ENCODE data around the gene ZNF473.
"Not testable (repeated sequence)": the region's sequence is repeated elsewhere in the genome, so short reads cannot be mapped to it uniquely, and the experiment has no call there.

The ZNF473 gene

GRCh38 chr19:50047671-50048070 lies 21.9 kb downstream of the ZNF473 start:
- DNase-seq (ENCODE audit: extremely low read depth in 1 of 2, low read depth in 1 of 2): no peak

DNA sequence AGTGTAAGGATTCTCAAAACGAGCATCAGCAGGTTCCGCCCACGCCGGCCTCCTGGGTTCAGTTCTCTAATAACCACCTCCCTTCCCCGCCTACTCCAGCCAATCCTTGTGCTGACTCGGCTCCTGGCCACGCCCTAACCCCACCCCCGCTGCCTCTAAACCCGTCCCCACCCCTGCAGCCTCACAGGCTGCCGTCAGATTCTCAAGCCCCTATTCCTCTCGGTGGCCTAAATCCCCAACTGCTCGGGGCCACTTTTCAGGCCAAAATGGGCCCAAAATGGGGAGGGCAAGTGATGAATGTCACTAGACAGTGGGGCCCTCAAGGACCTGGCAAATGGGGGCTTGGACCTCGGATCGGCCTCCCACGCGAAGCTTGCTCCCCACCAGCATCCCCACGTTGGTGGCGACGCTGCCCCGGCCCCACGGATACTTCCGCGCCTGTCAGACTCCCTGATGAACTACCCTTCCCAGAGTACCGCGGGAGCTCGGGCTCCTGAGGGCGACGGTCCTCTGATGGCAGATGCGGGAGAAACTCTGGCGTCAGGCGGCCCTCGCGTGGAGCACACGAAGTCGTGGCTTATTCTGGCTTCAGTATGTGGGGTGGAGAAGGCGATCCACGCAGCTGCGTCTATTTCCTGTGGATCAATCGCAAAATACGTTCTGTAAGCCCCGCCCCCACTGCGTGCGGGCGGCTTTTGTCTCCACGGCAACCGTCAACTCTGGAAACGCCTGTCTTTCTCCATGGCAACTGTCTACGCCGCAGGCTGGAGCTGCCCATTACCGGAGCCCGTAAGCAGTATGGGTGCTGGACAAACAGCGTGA lies 24.8 kb downstream of the ZNF473 start:
- peak; percentile 60 to 73 for DNase-seq (ENCODE audit: extremely low read depth in 1 of 2, low read depth in 1 of 2)

DNA sequence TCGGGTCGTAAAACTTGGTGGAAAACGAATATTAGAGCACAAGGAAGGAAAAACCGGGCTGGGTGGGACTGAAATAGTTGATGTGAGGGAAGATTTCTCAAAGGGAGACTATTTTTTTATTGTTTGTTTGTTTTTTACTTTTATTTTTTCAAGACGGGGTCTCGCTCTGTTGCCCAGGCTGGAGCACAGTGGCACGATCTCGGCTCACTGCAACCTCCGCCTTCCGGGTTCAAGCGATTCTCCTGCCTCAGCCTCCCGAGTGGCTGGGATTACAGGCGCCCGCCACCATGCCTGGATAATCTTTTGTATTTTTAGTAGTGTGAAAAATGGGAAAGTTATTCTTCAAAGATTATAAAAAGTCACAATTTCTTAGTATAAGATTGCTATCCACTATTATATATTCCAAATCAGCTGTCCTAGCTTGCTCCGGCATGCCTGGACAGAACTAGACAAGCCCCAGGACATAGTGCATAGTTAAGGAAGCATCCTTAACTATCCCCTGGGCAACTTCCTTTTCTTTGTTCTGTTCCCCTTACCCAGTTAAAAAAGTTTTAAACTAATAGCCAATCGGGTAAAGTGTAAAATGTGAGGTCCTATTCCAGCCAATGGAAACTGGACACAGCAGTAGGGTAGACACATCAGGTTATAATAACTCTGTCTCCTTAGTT lies 25.6 kb downstream of the ZNF473 start:
- not testable (repeated sequence) for DNase-seq (ENCODE audit: extremely low read depth in 1 of 2, low read depth in 1 of 2)

GRCh38 chr19:50051964-50052363 lies 26.2 kb downstream of the ZNF473 start:
- DNase-seq (ENCODE audit: extremely low read depth in 1 of 2, low read depth in 1 of 2): no peak

DNA sequence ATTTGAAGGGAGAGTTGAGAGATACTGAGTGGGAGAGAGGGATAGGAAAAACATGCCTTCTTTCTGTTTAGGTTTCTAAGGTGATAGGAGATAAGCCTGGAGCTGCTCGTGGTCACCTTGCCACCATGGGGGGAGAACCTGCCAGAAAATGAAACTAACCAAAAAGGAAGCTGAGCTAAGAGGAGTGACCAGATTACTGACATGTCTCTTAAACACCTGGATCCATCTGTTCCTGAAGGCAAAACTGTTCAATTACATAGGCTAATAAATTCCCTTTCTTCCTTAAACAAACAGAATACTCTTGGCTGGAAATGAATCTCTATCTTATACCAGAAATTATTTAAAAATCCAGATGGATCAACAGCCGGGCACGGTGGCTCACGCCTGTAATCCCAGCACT lies 27.3 kb downstream of the ZNF473 start:
- DNase-seq (ENCODE audit: extremely low read depth in 1 of 2, low read depth in 1 of 2): no peak

DNA sequence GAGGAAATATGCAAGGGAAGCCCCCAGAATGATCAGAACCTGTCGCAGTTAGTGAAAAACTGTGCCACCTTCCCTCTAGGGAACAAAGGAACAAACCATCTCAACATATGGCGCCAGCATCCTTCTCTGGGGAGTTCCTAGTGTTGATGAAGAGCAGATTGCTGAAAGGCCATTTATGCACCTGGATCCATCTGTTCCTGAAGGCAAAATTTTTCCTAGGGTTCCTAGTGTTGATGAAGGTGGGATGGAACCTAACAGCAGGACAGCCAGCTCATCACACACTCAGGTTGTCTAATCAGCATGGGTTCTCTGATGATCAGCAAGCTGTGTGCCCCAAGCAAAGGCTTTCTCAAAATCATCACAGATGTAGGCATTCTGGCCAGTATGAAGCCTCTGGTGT lies 32.6 kb downstream of the ZNF473 start:
- DNase-seq (ENCODE audit: extremely low read depth in 1 of 2, low read depth in 1 of 2): no peak

DNA sequence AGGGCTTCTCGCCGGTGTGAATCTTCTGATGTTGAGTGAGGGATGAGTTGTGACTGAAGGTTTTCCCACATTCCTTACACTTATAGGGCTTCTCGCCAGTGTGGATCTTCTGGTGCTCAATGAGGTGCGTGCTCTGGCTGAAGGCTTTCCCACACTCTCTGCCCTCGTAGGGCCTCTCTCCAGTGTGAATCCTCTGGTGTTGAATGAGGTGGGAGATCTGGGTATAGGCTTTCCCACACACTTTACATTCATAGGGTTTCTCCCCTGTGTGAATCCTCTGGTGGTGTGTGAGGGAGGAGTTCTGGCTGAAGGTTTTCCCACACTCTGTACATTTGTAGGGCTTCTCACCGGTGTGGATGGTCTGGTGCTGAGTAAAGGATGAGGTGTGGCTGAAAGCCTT lies 33.2 kb downstream of the ZNF473 start:
- DNase-seq (ENCODE audit: extremely low read depth in 1 of 2, low read depth in 1 of 2): no peak

- no peak for DNase-seq (ENCODE audit: extremely low read depth in 1 of 2, low read depth in 1 of 2)
These were observed 34.3 kb downstream of the ZNF473 start for GRCh38 chr19:50060107-50060506.

GRCh38 chr19:50061650-50062049 lies 35.8 kb downstream of the ZNF473 start:
- no peak for DNase-seq (ENCODE audit: extremely low read depth in 1 of 2, low read depth in 1 of 2)

DNA sequence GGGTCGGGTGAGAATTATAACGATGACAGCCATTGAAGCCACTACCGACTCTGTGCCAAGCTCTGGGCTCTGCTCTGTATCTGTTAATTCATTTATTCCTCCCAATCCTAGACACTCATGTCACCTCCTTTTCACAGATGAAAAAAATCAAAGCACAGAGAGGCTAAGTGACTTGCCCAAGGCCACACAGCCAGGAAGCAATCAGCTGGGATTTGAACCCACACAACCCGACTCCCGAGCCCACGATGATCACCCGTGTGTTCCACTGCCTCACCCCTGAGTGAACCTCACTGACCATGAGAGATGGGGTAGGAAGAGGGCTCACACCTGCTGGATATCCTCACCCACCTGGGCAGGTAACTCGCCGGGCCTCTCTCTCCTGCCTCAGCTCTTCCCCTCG lies 40.1 kb downstream of the ZNF473 start:
- no peak for DNase-seq (ENCODE audit: extremely low read depth in 1 of 2, low read depth in 1 of 2)

- no peak for DNase-seq (ENCODE audit: extremely low read depth in 1 of 2, low read depth in 1 of 2)
These were observed 41.8 kb downstream of the ZNF473 start for GRCh38 chr19:50067575-50067974.

GRCh38 chr19:50068382-50068781 lies 42.6 kb downstream of the ZNF473 start:
- not testable (repeated sequence) for DNase-seq (ENCODE audit: extremely low read depth in 1 of 2, low read depth in 1 of 2)

GRCh38 chr19:50075076-50075475 lies 49.3 kb downstream of the ZNF473 start:
- DNase-seq (ENCODE audit: extremely low read depth in 1 of 2, low read depth in 1 of 2): not testable (repeated sequence)

DNA sequence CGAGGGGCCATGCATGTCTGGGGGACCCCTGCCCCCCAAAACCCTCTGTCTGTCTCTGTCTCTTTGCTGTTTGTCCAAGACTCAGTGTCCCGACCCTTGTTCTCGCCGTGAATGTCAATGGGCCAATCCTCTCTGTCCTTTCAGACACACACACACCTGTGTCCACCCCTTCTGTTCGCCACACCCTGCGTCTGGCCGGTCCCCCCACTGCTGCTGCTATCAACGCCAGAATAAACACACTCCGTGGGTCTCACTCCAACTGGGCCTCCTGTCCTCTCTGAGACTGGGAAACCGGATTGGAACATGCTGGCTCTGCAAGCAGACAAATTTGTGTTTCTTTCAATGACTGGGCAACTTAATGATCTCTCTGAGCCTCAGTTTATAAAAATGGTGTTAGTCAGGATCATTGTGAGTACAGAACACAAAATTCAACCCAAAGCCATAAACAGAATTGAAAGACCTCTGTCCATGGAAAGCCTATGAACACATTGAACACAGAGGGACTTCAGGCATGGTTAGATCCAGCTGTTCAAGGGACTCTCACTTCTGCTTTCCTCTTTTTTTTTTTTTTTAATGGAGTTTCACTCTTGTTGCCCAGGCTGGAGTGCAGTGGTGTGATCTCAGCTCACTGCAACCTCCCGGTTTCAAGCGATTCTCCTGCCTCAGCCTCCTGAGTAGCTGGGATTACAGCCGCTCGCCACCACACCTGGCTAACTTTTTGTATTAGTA lies 50.0 kb downstream of the ZNF473 start:
- not testable (repeated sequence) for DNase-seq (ENCODE audit: extremely low read depth in 1 of 2, low read depth in 1 of 2)

- not testable (repeated sequence) for DNase-seq (ENCODE audit: extremely low read depth in 1 of 2, low read depth in 1 of 2)
These were observed 51.0 kb downstream of the ZNF473 start for GRCh38 chr19:50076581-50077355.

DNA sequence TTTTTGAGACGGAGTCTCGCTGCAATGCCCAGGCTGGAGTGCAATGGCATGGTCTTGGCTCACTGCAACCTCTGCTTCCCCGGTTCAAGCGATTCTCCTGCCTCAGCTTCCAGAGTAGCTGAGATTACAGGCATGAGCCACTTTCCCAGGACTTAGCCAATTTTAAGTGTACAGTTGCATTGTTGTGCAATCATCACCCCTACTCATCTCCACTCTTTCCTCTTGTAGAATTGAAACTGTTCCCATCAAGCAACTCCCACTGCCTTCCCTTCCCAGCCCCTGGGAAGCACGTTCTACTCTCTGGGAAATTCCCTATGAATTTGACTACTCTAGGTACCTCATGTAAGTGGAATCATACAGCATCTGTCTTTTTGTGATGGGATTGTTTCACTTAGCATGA lies 53.2 kb downstream of the ZNF473 start:
- DNase-seq (ENCODE audit: extremely low read depth in 1 of 2, low read depth in 1 of 2): not testable (repeated sequence)

GRCh38 chr19:50084440-50084839 lies 58.6 kb downstream of the ZNF473 start:
- not testable (repeated sequence) for DNase-seq (ENCODE audit: extremely low read depth in 1 of 2, low read depth in 1 of 2)

- DNase-seq (ENCODE audit: extremely low read depth in 1 of 2, low read depth in 1 of 2): not testable (repeated sequence)
These were observed 61.3 kb downstream of the ZNF473 start for GRCh38 chr19:50087153-50087552.

DNA sequence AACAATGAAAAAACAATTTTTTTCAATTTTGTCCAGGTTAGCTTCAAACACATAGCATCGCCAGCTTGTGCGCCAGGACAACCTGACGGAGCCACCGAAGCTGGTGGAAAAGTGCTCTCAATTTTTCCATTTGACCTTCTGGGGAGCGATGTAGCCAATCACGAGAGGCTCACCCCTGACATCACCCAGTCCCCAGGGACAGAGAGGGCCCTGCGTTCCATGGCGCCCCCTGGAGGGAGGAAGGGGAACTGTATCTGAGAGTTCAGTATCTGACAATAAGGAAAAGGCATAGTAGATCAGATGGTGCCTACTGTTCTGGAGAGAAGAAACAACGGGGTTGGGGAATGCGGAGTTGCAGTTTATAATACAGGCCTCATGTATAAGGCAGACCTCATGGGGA lies 64.9 kb downstream of the ZNF473 start:
- not testable (repeated sequence) for DNase-seq (ENCODE audit: extremely low read depth in 1 of 2, low read depth in 1 of 2)

DNA sequence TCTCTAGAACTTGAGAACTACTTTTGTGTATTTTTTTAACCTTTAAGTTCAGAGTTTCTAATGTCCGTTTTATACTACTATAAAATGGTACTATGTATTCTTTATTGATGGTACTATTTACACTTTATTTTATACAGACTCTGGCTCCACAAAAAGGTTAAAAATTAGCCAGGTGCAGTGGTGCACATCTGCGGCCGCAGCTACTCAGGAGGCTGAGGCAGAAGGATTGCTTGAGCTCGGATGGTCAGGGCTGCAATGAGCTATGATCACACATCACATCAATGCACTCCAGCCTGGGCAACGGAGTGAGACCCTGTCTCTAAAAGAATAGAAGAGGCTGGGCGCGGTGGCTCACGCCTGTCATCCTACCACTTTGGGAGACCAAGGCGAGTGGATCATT lies 66.0 kb downstream of the ZNF473 start:
- not testable (repeated sequence) for DNase-seq (ENCODE audit: extremely low read depth in 1 of 2, low read depth in 1 of 2)

- not testable (repeated sequence) for DNase-seq (ENCODE audit: extremely low read depth in 1 of 2, low read depth in 1 of 2)
These were observed 66.8 kb downstream of the ZNF473 start for GRCh38 chr19:50092597-50092996.

Data from activated CD8-positive, alpha-beta memory T cell treated with anti-CD3 and anti-CD28 coated beads for 1 hour (primary cell).